IPS-NIHi7 (cell line): ENCODE results near the gene JPT1.
"Not testable (repeated sequence)": the region's sequence is repeated elsewhere in the genome, so short reads cannot be mapped to it uniquely, and the experiment has no call there.

ENCODE experiments used
- DNase-seq: peaks from one replicate; pipeline ENCODE4 v3.0.0; 2012; ENCODE audit warnings: mixed read lengths; ENCODE audit errors: extremely low spot score

Gene JPT1

DNA sequence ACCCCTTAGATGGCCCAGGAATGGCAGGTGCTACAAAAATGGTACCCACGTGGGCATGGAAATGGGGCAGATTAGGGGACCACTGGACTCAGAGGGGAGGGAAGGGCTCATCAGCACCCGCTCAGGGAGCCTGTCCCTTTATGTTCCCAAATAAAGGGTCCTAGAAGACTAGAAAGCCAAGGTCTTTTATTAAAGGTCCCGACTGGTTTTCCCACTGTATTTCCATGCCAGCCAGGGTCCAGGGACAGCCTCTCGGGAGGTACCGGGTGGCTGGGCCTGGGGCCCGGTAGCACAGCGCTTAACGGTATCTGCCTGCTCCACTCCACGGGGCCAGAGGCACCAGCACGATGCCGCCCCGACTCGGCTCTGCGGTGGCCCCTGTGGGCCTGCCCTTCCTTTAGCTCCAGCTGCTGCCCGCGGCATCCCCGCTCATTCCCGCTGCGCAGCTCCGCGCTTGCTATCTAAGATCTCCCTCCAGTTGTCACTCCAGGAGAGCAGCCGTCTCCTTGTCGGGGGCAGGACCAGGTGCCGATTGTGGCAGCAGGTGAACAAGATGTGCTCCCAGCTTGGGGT lies 24.2 kb downstream of the JPT1 start:
- DNase-seq = no peak

DNA sequence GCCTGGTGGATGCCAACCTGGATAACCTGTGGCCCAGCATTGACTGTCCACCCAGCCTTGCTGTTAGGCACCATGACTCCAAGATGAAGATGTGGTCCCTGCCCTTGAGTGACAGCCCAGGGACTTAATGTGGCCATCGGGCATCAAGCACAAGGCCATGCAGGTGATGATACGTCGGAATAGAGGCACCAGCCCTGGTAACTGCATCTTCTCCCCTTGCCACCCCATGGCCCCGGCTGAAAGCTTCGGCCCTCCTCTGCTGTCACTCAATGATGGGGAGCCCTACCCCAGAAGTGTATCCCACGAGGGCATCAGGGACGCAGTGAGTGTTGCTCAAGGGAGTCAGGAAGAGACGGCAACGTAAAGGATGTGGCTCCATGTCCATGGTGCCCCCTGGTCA lies 24.7 kb downstream of the JPT1 start:
- no peak for DNase-seq

DNA sequence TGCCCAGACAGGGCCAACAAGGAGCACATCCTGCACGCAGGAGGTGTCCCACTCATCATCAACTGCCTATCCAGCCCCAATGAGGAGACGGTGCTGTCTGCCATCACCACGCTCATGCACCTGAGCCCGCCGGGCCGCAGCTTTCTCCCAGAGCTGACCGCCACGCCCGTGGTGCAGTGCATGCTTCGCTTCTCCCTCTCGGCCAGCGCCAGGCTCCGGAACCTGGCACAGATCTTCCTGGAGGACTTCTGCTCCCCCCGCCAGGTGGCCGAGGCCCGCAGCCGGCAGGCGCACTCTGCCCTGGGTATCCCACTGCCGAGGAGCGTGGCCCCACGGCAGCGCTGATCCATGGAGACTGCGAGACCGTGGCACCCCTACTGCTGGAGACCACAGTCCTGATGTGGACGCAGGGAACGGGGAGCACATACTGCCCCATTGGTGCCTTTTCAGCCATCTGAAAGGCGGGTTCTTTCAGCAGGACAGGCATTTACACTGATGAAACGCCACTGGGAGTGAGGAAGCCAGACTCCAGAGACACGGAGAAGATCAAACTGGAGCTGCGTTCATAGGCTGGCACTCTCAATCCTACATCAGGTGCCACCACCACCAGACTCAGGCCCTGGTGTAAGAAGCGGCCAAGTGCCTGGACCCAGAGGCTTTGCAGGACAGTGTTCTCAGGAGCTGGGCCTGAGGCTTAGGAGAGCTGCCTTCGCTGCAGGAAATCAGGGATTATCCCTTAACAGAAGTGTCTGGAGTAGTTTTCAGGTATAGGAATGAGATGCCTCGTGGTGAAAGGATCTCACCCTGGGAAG lies 25.4 kb downstream of the JPT1 start:
- no peak for DNase-seq

- not testable (repeated sequence) for DNase-seq
Measured at GRCh38 chr17:75127936-75128335, 26.4 kb downstream of the JPT1 start.

DNA sequence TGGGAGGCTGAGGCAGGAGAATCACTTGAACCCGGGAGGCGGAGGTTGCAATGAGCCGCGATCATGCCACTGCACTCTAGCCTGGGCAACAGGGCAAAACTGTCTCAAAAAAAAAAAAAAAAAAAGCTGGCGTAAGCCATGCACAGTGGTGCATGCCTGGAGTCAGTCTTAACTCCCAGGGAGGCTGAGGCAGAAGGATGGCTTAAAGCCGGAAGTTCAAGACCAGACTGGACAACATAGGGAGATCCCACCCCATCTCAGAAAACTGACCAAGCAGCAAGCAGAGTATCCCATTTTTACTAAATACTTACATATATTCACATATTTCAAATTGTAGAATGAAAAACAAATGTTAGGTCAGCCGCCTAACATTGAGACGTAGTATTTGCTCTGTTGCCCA lies 27.4 kb downstream of the JPT1 start:
- DNase-seq = no peak

DNA sequence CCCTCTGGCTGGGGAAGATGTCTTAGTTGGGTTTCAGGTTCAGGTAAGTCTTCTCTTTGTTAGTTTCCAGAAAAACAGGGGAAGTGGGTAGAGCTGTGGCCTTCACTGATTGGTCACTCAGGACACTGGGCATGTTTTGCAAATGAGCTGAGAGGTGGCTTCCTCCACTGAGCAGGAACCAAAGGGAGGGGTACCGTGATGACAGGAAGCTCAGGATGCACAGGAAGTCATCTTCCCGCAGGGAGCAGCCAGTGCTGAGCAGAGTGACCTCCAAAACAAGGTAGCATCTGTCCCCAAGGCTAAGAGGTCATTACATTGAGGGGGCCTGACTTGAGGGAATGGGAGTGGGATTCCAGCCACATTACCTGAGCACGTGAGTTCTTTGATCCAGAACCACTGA lies 28.3 kb downstream of the JPT1 start:
- no peak for DNase-seq

- no peak for DNase-seq
Measured at GRCh38 chr17:75124819-75125162, 29.5 kb downstream of the JPT1 start.

GRCh38 chr17:75124041-75124818 lies 30.1 kb downstream of the JPT1 start:
- DNase-seq = no peak

GRCh38 chr17:75118307-75118706 lies 36.0 kb downstream of the JPT1 start:
- DNase-seq = no peak

DNA sequence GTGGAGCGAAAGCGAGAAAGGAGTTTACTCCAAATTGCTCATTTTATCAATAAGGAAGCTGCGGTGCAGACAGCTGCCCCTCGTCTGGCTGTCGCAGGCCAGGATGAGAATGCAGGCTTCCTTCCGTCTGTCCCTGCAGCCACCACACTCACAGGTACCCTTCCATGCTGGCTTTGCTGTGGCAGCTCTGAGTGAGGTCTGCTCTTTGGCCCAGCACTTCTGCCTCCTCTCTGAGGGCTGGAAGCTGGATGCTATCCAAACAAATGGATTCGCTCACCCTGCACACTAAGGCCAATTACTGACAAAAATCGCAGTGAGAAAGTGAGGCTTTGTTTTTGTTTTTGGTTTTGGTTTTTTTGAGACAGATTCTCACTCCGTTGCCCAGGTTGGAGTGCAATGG lies 37.6 kb downstream of the JPT1 start:
- no peak for DNase-seq

DNA sequence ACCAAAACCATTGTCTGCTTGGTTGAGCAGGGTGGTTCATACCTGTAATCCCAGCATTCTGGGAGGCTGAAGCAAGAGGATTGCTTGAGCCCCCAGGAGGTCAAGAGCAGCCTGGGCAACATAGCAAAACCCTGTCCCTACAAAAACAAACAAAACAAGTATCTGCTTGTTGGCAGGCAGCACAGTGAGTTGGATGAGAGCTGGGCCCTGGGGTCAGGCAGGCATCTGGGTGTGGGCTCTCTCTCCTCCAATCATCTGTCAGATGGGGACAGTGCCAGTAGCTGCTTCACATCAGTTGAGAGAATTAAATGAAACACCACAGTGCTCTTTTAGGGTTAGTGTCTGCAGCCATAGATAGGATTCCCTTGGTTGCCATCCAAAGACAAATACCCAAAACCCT lies 38.8 kb downstream of the JPT1 start:
- no peak for DNase-seq

- DNase-seq = no peak
Measured at GRCh38 chr17:75114552-75115314, 39.6 kb downstream of the JPT1 start.

GRCh38 chr17:75113798-75114551 lies 40.3 kb downstream of the JPT1 start:
- DNase-seq = peak; percentile 84

- no peak for DNase-seq
Measured at GRCh38 chr17:75111777-75112335, 42.5 kb downstream of the JPT1 start.

- no peak for DNase-seq
Measured at GRCh38 chr17:75110234-75110937, 43.9 kb downstream of the JPT1 start.

GRCh38 chr17:75109407-75110233 lies 44.7 kb downstream of the JPT1 start, which contains the start of gene ARMC7:
Gene ARMC7 (plus strand): TSS chr17:75109969. CDS start chr17:75110289, 320 bp downstream.
- peak; percentile 97 for DNase-seq

GRCh38 chr17:75109046-75109406 lies 45.3 kb downstream of the JPT1 start:
- no peak for DNase-seq

GRCh38 chr17:75108193-75108592 lies 46.1 kb downstream of the JPT1 start:
- DNase-seq = no peak
